Peyer's patch (tissue), 4 donors: ENCODE data around the gene PDIA5.

ENCODE experiments used
- POLR2A ChIP-seq, 2 donors: fragments of 450-650 bp; IDR thresholded peaks; one replicate each; pipeline ENCODE4 v1.5.1; 2017; ENCODE audit warnings: antibody characterized with exemption in 2 of 2, mild to moderate bottlenecking in 2 of 2, moderate library complexity in 2 of 2
- TF ChIP-seq, protein P1 (sequence below), 6 experiments: fragments of 450-650 bp in 4 of 6; fragments of 200-600 bp in 2 of 6; sonication (generic) in 1 of 6; IDR thresholded peaks; one replicate each; pipeline ENCODE4 v1.5.1; 2017 to 2019; ENCODE audit warnings: antibody characterized with exemption in 6 of 6, mild to moderate bottlenecking in 3 of 6, moderate library complexity in 1 of 6

DNA sequence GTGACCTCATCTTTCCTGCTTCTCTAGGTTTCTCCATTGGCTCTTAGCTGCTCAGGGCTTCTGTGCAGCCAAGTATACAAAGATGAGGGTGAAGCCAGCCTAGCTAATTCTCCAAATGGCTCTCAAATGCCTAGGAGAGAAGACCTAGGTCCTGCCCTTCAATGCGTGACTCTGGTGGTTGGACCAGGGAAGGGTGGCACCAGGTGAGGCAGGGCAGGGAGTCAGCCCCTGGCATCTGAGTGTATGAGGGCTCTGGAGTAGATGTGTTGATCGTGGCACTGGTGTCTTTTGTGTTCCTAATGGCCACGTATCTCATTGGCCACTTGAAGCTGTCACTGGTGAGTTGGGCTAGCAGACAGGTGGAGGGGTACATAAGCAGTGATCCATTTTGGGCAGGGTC is 59.8 kb downstream of the PDIA5 start:
- TF ChIP-seq, protein P1, sequence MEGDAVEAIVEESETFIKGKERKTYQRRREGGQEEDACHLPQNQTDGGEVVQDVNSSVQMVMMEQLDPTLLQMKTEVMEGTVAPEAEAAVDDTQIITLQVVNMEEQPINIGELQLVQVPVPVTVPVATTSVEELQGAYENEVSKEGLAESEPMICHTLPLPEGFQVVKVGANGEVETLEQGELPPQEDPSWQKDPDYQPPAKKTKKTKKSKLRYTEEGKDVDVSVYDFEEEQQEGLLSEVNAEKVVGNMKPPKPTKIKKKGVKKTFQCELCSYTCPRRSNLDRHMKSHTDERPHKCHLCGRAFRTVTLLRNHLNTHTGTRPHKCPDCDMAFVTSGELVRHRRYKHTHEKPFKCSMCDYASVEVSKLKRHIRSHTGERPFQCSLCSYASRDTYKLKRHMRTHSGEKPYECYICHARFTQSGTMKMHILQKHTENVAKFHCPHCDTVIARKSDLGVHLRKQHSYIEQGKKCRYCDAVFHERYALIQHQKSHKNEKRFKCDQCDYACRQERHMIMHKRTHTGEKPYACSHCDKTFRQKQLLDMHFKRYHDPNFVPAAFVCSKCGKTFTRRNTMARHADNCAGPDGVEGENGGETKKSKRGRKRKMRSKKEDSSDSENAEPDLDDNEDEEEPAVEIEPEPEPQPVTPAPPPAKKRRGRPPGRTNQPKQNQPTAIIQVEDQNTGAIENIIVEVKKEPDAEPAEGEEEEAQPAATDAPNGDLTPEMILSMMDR (IDR thresholded peaks at IDR 0.05) = no peak
- no peak for TF ChIP-seq POLR2A (IDR thresholded peaks at IDR 0.05)
